ENCODE data around the gene ZNF391.
A peak's percentile ranks its signal among the peaks of the same experiment; 100 is the strongest.

Gene ZNF391

DNA sequence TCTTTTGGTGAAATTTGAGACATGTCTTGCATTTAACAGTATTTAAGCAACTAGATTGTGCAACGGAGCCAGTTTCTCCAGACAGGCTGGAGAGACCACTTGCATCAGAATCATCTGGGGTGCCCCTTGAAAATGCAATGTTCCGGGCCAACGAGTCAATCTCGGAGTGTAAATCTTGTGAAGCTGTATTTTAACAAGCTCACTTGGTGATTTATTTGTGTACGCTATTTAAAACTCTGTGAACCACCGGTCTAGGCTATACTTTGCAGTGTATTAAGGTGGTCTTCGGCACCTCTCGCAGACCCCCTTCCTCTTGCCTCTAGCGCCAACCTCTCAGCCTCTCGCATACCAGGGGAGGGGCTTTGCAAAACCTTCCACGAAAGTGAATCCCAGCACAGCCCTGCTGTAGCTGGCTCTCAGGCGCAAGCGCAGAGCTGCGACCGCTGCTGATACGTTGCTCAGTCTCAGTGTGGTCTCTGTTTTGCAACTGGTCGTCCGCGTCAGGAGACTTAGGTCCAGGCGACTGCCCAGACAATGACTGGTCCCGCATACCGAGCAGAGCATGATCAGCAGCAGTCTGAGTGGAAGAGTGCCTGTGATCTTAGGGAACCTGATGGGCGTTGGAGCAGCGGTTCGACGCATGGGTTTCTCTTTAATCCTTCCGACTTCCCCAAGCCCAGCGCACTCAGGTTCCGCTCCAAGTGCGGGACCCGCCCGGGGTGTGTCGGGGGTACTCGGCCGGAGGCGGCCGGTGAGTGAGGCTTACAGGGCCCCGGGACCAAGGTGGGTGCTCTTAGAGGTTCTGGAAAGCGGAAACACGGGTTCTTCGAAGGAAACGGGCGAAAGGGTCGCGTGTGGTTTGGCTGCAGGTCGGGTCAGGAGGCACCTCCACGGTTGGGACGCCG is at the start of gene ZNF391:
Gene ZNF391 (plus strand): TSS at position 467 of the 905 bp plus-strand sequence. CDS start 11,612 bp downstream, outside the sequence.
- H3K27ac Mint-ChIP-seq: peak within 1 kb of the TSS; percentile 95 to 97 (median 97)
- peaks cover 3% of the 10 kb centered on the region for H3K27me3 Mint-ChIP-seq (ENCODE audit: low read depth)
- H3K4me1 Mint-ChIP-seq: peaks cover 15% of the 10 kb centered on the region
- H3K4me3 Mint-ChIP-seq: peak within 1 kb of the TSS; percentile 97 to 99 (median 98)
- TF ChIP-seq, protein P1, sequence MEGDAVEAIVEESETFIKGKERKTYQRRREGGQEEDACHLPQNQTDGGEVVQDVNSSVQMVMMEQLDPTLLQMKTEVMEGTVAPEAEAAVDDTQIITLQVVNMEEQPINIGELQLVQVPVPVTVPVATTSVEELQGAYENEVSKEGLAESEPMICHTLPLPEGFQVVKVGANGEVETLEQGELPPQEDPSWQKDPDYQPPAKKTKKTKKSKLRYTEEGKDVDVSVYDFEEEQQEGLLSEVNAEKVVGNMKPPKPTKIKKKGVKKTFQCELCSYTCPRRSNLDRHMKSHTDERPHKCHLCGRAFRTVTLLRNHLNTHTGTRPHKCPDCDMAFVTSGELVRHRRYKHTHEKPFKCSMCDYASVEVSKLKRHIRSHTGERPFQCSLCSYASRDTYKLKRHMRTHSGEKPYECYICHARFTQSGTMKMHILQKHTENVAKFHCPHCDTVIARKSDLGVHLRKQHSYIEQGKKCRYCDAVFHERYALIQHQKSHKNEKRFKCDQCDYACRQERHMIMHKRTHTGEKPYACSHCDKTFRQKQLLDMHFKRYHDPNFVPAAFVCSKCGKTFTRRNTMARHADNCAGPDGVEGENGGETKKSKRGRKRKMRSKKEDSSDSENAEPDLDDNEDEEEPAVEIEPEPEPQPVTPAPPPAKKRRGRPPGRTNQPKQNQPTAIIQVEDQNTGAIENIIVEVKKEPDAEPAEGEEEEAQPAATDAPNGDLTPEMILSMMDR (IDR thresholded peaks at IDR 0.05; ENCODE audit: unreplicated experiment in 3 of 3): no peak
- H3K36me3 Mint-ChIP-seq (ENCODE audit: low read depth): peaks cover 15% of the 10 kb centered on the region
- peaks cover 9% of the 10 kb centered on the region for H3K9me3 Mint-ChIP-seq

- Mint-ChIP-seq H3K27ac (no peak overlapping the region), H3K9me3 (peaks cover 38% of the 10 kb centered on the region), H3K27me3 (ENCODE audit: low read depth) (no peaks in the 10 kb centered on the region), H3K4me1 (no peaks in the 10 kb centered on the region), H3K36me3 (ENCODE audit: low read depth) (no peaks in the 10 kb centered on the region), H3K4me3 (no peak overlapping the region)
- TF ChIP-seq, protein P1 (IDR thresholded peaks at IDR 0.05; ENCODE audit: unreplicated experiment in 3 of 3): no peak
Measured at GRCh38 chr6:27352850-27353249, 35.7 kb upstream of the ZNF391 start.

DNA sequence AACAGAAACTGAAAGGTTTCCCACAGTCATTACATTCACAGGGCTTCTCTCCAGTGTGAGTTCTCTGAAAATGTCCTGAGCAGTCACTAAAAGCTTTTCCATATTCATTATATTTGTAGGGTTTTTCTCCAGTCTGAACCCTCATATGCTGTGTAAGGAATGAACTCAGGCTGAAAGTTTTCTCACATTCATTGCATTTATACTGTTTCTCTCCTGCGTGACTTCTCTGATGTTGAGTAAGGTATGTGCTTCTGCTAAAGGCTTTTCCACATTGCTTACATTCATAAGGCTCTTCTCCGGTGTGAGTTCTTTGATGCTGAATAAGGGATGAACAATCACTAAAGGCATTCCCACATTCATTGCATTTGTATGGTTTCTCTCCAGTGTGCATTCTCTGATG is 29.8 kb upstream of the ZNF391 start:
- no peak overlapping the region for H3K4me3 Mint-ChIP-seq
- peaks cover 46% of the 10 kb centered on the region for H3K36me3 Mint-ChIP-seq (ENCODE audit: low read depth)
- H3K27me3 Mint-ChIP-seq (ENCODE audit: low read depth): no peaks in the 10 kb centered on the region
- H3K4me1 Mint-ChIP-seq: no peaks in the 10 kb centered on the region
- TF ChIP-seq, protein P1 (IDR thresholded peaks at IDR 0.05; ENCODE audit: unreplicated experiment in 3 of 3): no peak
- H3K9me3 Mint-ChIP-seq: peaks cover 48% of the 10 kb centered on the region
- H3K27ac Mint-ChIP-seq: no peak overlapping the region

GRCh38 chr6:27359231-27359630 is 29.3 kb upstream of the ZNF391 start:
- TF ChIP-seq, protein P1 (IDR thresholded peaks at IDR 0.05; ENCODE audit: unreplicated experiment in 3 of 3): no peak
- no peak overlapping the region for H3K4me3 Mint-ChIP-seq
- peaks cover 46% of the 10 kb centered on the region for H3K9me3 Mint-ChIP-seq
- H3K4me1 Mint-ChIP-seq: no peaks in the 10 kb centered on the region
- no peak overlapping the region for H3K27ac Mint-ChIP-seq
- H3K36me3 Mint-ChIP-seq (ENCODE audit: low read depth): peaks cover 47% of the 10 kb centered on the region
- H3K27me3 Mint-ChIP-seq (ENCODE audit: low read depth): no peaks in the 10 kb centered on the region

DNA sequence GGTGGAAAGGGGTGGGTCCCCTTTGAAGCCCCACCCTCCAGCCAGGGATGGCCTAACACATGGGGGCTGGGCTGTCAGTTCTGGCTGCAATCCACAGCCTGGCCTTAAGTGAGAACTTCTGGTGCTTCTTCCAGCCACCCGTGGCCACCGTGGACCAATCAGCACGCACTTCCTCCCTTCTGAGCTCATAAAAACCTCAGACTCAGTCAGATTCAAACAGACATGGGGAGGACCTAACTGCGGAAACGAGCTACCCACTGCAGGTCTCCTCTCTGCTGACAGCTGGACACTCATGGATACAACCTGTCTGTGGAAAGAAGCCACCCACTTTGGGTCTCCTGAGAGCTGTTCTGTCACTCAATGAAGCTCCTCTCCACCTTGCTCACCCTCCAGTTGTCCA is 20.4 kb upstream of the ZNF391 start:
- no peak overlapping the region for H3K27ac Mint-ChIP-seq
- peaks cover 45% of the 10 kb centered on the region for H3K36me3 Mint-ChIP-seq (ENCODE audit: low read depth)
- TF ChIP-seq, protein P1 (IDR thresholded peaks at IDR 0.05; ENCODE audit: unreplicated experiment in 3 of 3): no peak
- no peaks in the 10 kb centered on the region for H3K4me1 Mint-ChIP-seq
- no peaks in the 10 kb centered on the region for H3K27me3 Mint-ChIP-seq (ENCODE audit: low read depth)
- H3K9me3 Mint-ChIP-seq: no peaks in the 10 kb centered on the region
- no peak overlapping the region for H3K4me3 Mint-ChIP-seq
